Hepatocyte (in vitro differentiated cells): ENCODE results near the gene RYR3. TPM values are rescaled to one million over a fixed set of nuclear protein-coding genes. Genes with fewer than 3 reads are reported as not detected.

Source experiments
- DNase-seq: peaks from one replicate; pipeline ENCODE4 v3.0.0-alpha.2; 2016; ENCODE audit warnings: low spot score
- H2AFZ ChIP-seq: fragments of 200-600 bp; sonication (generic); 2 replicates; pipeline ENCODE4 v1.6.0; 2016; ENCODE audit warnings: antibody characterized with exemption, mild to moderate bottlenecking
- H3K27ac ChIP-seq: fragments of 200-600 bp; sonication (generic); 2 replicates; pipeline ENCODE4 v1.5.1; 2016; ENCODE audit warnings: mild to moderate bottlenecking
- H3K27me3 ChIP-seq: fragments of 200-600 bp; sonication (generic); 2 replicates; pipeline ENCODE4 v1.6.1; 2016
- H3K36me3 ChIP-seq: fragments of 200-600 bp; sonication (generic); replicated peaks from 2 replicates; pipeline ENCODE4 v1.5.1; 2016; ENCODE audit warnings: low read depth; ENCODE audit not compliant: insufficient read depth
- H3K4me1 ChIP-seq: fragments of 200-600 bp; sonication (generic); 2 replicates; pipeline ENCODE4 v1.5.1; 2016; ENCODE audit warnings: mild to moderate bottlenecking, moderate library complexity; ENCODE audit not compliant: insufficient read depth
- H3K4me2 ChIP-seq: fragments of 200-600 bp; sonication (generic); 2 replicates; pipeline ENCODE4 v1.6.0; 2016
- H3K4me3 ChIP-seq: fragments of 200-600 bp; sonication (generic); 2 replicates; pipeline ENCODE4 v1.5.1; 2016; ENCODE audit warnings: mild to moderate bottlenecking
- H3K79me2 ChIP-seq: fragments of 200-600 bp; sonication (generic); 2 replicates; pipeline ENCODE4 v1.6.0; 2017; ENCODE audit warnings: mild to moderate bottlenecking
- H3K9me2 ChIP-seq: fragments of 200-600 bp; sonication (generic); replicated peaks from 2 replicates; pipeline ENCODE4 v1.6.0; 2017; ENCODE audit warnings: mild to moderate bottlenecking; ENCODE audit not compliant: insufficient read depth
- H3K9me3 ChIP-seq: fragments of 200-600 bp; sonication (generic); 2 replicates; pipeline ENCODE4 v1.5.1; 2016; ENCODE audit warnings: low read depth, mild to moderate bottlenecking
- H4K20me1 ChIP-seq: fragments of 200-600 bp; sonication (generic); 2 replicates; pipeline ENCODE4 v1.6.0; 2016; ENCODE audit warnings: mild to moderate bottlenecking; ENCODE audit not compliant: insufficient read depth, poor library complexity, severe bottlenecking
- CTCF ChIP-seq: fragments of 200-600 bp; sonication (generic); IDR thresholded peaks from 2 replicates; pipeline ENCODE4 v1.5.1; 2016; ENCODE audit warnings: antibody characterized with exemption, mild to moderate bottlenecking; ENCODE audit not compliant: poor library complexity
- EZH2 ChIP-seq: fragments of 200-600 bp; sonication (generic); IDR thresholded peaks from 2 replicates; pipeline ENCODE4 v1.6.1; 2016; ENCODE audit warnings: antibody characterized with exemption, mild to moderate bottlenecking, borderline replicate concordance
- EZH2phosphoT487 ChIP-seq: fragments of 200-600 bp; sonication (generic); IDR thresholded peaks from one replicate; pipeline ENCODE4 v1.6.1; 2018; ENCODE audit warnings: antibody characterized with exemption, mild to moderate bottlenecking, low read depth, moderate library complexity; ENCODE audit not compliant: unreplicated experiment, severe bottlenecking
- WGBS: methylation state at CpG from one replicate; pipeline ENCODE4 v1.1.6; 2016; ENCODE audit warnings: low lambda C conversion rate; ENCODE audit errors: missing lambda C conversion rate; 5-methylcytosine and 5-hydroxymethylcytosine counted together
- polyA plus RNA-seq: library from polyadenylated mRNA; unstranded; fragments of >200 nt; fragmentation: Nextera tagmentation; extraction: Ambion mirVana; gene quantifications from 2 replicates; pipeline ENCODE4 v1.2.1, GENCODE V29; 2016
- total RNA-seq: library from RNA; depleted of rRNA; stranded (reverse); fragments of >200 nt; gene quantifications from 2 replicates; pipeline ENCODE4 v1.2.3, GENCODE V29; 2014

Gene RYR3
- total and polyA plus RNA-seq, 2 experiments from 2014 or later: 0.36 to 0.37 TPM

GRCh38 chr15:33278816-33279612 is 31.8 kb upstream of the RYR3 start:
- H3K4me3 ChIP-seq: no peak overlapping the region
- H3K79me2 ChIP-seq: no peaks in the 10 kb centered on the region
- no peaks in the 10 kb centered on the region for H3K9me3 ChIP-seq
- no peaks in the 10 kb centered on the region for H4K20me1 ChIP-seq
- DNase-seq: peak; percentile 75
- H3K4me2 ChIP-seq: no peak overlapping the region
- WGBS: 51% methylated on average over 4 of the region's 4 CpGs
- H3K36me3 ChIP-seq: no peaks in the 10 kb centered on the region
- H3K27ac ChIP-seq: no peak overlapping the region
- H3K4me1 ChIP-seq: no peaks in the 10 kb centered on the region
- H3K9me2 ChIP-seq: no peaks in the 10 kb centered on the region
- no peak overlapping the region for H2AFZ ChIP-seq
- no peaks in the 10 kb centered on the region for H3K27me3 ChIP-seq
- TF ChIP-seq CTCF: no peak
- no peak for TF ChIP-seq EZH2
- no peak for TF ChIP-seq EZH2phosphoT487

- Histone ChIP-seq H3K27ac (no peak overlapping the region), H3K27me3 (no peaks in the 10 kb centered on the region), H3K9me3 (no peaks in the 10 kb centered on the region), H4K20me1 (no peaks in the 10 kb centered on the region), H3K79me2 (no peaks in the 10 kb centered on the region), H3K36me3 (no peaks in the 10 kb centered on the region), H2AFZ (no peak overlapping the region), H3K4me3 (no peak overlapping the region), H3K4me2 (no peak overlapping the region), H3K4me1 (no peaks in the 10 kb centered on the region), H3K9me2 (no peaks in the 10 kb centered on the region)
- TF ChIP-seq EZH2 (no peak), EZH2phosphoT487 (no peak), CTCF (no peak)
- WGBS: 88% methylated on average over 6 of the region's 6 CpGs
- no peak for DNase-seq
Observed at GRCh38 chr15:33279613-33280205, 31.1 kb upstream of the RYR3 start.

GRCh38 chr15:33282226-33283020 is 28.3 kb upstream of the RYR3 start:
- Histone ChIP-seq H4K20me1 (no peaks in the 10 kb centered on the region), H3K27me3 (no peaks in the 10 kb centered on the region), H3K4me2 (no peak overlapping the region), H3K4me1 (no peaks in the 10 kb centered on the region), H3K79me2 (no peaks in the 10 kb centered on the region), H3K4me3 (no peak overlapping the region), H3K9me3 (no peaks in the 10 kb centered on the region), H3K27ac (no peak overlapping the region), H3K36me3 (no peaks in the 10 kb centered on the region), H2AFZ (no peak overlapping the region), H3K9me2 (no peaks in the 10 kb centered on the region)
- DNase-seq: no peak
- no peak for TF ChIP-seq CTCF
- TF ChIP-seq EZH2phosphoT487: no peak
- TF ChIP-seq EZH2: no peak
- WGBS: 86% methylated on average over 6 of the region's 6 CpGs
